A673 (cell line): ENCODE results near the gene MOBP. TPM values are rescaled to one million over a fixed set of nuclear protein-coding genes. Genes with fewer than 3 reads are reported as not detected.

Experiments
- BruUV-seq: library from RNA; stranded (reverse); fragments of 400-500 nt; replicated peaks from 2 replicates; lab custom pipeline; 2021; lab: Mats Ljungman, UMichigan
- CTCF ChIA-PET: fragments of 300-600 bp; sonication (Branson Sonifier 250); formaldehyde crosslinking; loops from one replicate; lab custom pipeline; 2022; ENCODE audit warnings: antibody characterized with exemption; lab: Charles Lee
- POLR2A ChIA-PET: fragments of 300-600 bp; sonication (Branson Sonifier 250); formaldehyde crosslinking; loops from one replicate; lab custom pipeline; 2022; ENCODE audit warnings: antibody characterized with exemption; ENCODE audit not compliant: low non-redundant PET; lab: Charles Lee
- DNase-seq: peaks from one replicate; pipeline ENCODE4 v3.0.0-alpha.2; 2015; ENCODE audit warnings: low spot score
- H3K27ac ChIP-seq: fragments of 200-600 bp; sonication (generic); 2 replicates; pipeline ENCODE4 v1.5.1; 2016; ENCODE audit warnings: mixed run types, low read depth, mild to moderate bottlenecking, mixed read lengths, antibody characterized with exemption, low read length; ENCODE audit not compliant: poor library complexity, severe bottlenecking
- H3K27me3 ChIP-seq: fragments of 200-600 bp; sonication (generic); replicated peaks from 2 replicates; pipeline ENCODE4 v1.6.1; 2017; ENCODE audit warnings: mixed run types, low read depth, mild to moderate bottlenecking, mixed read lengths, antibody characterized with exemption, low read length; ENCODE audit not compliant: insufficient read depth, poor library complexity
- H3K36me3 ChIP-seq: fragments of 200-600 bp; sonication (generic); 2 replicates; pipeline ENCODE4 v1.6.1; 2016; ENCODE audit warnings: mixed run types, mild to moderate bottlenecking, mixed read lengths, antibody characterized with exemption, low read length; ENCODE audit not compliant: insufficient read depth, poor library complexity, severe bottlenecking
- H3K4me1 ChIP-seq: fragments of 200-600 bp; sonication (generic); 2 replicates; pipeline ENCODE4 v1.6.1; 2017; ENCODE audit warnings: mixed run types, mild to moderate bottlenecking, mixed read lengths, antibody characterized with exemption, low read length; ENCODE audit not compliant: insufficient read depth, poor library complexity, severe bottlenecking
- H3K4me3 ChIP-seq: fragments of 200-600 bp; sonication (generic); 2 replicates; pipeline ENCODE4 v1.5.1; 2016; ENCODE audit warnings: low read depth, mixed run types, mild to moderate bottlenecking, mixed read lengths, low read length; ENCODE audit not compliant: poor library complexity, severe bottlenecking
- H3K9me3 ChIP-seq: fragments of 200-600 bp; sonication (generic); 2 replicates; pipeline ENCODE4 v1.6.1; 2016; ENCODE audit warnings: mixed run types, low read depth, mild to moderate bottlenecking, mixed read lengths, antibody characterized with exemption, low read length; ENCODE audit not compliant: poor library complexity, severe bottlenecking
- EZH2 ChIP-seq: fragments of 200-600 bp; sonication (generic); IDR thresholded peaks from 2 replicates; pipeline ENCODE4 v1.6.1; 2017; ENCODE audit warnings: borderline replicate concordance, low read depth, mild to moderate bottlenecking, mixed read lengths, antibody characterized with exemption, low read length; ENCODE audit not compliant: poor library complexity, severe bottlenecking
- intact Hi-C: fragments of 100-400 bp; cut with micrococcal nuclease; formaldehyde crosslinking; loops from one replicate; pipeline ENCODE4 v1.10.0; 2022; ENCODE audit not compliant: unreplicated experiment
- total RNA-seq: library from RNA; stranded (reverse); gene quantifications from 2 replicates; pipeline ENCODE4 v1.2.3, GENCODE V29; 2021
- TF ChIP-seq, protein P1 (sequence below): fragments of 300-800, 200-600 bp; sonication (generic); conservative IDR thresholded peaks from 2 replicates; pipeline ENCODE4 v1.5.1; 2017; ENCODE audit warnings: low read depth, mild to moderate bottlenecking, antibody characterized with exemption, low read length, moderate library complexity, mixed read lengths

The MOBP gene
- total RNA-seq, 1 experiment from 2014 or later, result 0.19 TPM

- H3K27ac ChIP-seq, result no peak overlapping the region
- H3K4me3 ChIP-seq, result no peak overlapping the region
- H3K36me3 ChIP-seq, result no peaks in the 10 kb centered on the region
- no TSS peak for BruUV-seq
- H3K4me1 ChIP-seq, result no peaks in the 10 kb centered on the region
- intact Hi-C loops, result no loop called here
- ChIA-PET POLR2A (no interaction called here), CTCF (no interaction called here)
- no peaks in the 10 kb centered on the region for H3K9me3 ChIP-seq
- no peak for DNase-seq
- H3K27me3 ChIP-seq, result no peaks in the 10 kb centered on the region
- TF ChIP-seq, protein P1, sequence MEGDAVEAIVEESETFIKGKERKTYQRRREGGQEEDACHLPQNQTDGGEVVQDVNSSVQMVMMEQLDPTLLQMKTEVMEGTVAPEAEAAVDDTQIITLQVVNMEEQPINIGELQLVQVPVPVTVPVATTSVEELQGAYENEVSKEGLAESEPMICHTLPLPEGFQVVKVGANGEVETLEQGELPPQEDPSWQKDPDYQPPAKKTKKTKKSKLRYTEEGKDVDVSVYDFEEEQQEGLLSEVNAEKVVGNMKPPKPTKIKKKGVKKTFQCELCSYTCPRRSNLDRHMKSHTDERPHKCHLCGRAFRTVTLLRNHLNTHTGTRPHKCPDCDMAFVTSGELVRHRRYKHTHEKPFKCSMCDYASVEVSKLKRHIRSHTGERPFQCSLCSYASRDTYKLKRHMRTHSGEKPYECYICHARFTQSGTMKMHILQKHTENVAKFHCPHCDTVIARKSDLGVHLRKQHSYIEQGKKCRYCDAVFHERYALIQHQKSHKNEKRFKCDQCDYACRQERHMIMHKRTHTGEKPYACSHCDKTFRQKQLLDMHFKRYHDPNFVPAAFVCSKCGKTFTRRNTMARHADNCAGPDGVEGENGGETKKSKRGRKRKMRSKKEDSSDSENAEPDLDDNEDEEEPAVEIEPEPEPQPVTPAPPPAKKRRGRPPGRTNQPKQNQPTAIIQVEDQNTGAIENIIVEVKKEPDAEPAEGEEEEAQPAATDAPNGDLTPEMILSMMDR, result no peak
- no peak for TF ChIP-seq EZH2
These were observed 2.5 kb downstream of the MOBP start for GRCh38 chr3:39469945-39470344.

DNA sequence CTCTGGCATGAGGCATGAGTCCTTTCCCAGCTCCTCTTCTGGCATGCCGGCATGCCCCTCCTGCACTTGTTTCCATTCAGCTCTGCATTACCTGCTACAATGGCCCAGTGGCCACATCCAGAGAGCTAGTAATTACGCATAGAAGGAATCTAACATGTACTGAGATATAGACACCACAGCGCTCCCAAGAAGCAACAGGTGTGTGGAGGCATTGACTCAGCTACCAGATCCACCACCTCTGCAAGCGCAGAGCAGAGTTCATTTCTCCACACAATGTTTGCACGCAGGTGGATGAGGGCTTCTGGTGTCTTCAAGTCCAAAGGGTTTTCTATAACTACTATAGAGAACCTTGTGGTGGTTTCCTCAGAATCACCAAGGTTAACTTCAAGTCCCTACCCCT is 4.2 kb downstream of the MOBP start:
- CTCF ChIA-PET, result no interaction called here
- Histone ChIP-seq H3K36me3 (no peaks in the 10 kb centered on the region), H3K4me1 (no peaks in the 10 kb centered on the region), H3K9me3 (no peaks in the 10 kb centered on the region), H3K4me3 (no peak overlapping the region), H3K27ac (no peak overlapping the region), H3K27me3 (no peaks in the 10 kb centered on the region)
- BruUV-seq, result no TSS peak
- TF ChIP-seq, protein P1, result no peak
- TF ChIP-seq EZH2, result no peak
- intact Hi-C loops, result no loop called here
- DNase-seq, result no peak
- POLR2A ChIA-PET, result no interaction called here

DNA sequence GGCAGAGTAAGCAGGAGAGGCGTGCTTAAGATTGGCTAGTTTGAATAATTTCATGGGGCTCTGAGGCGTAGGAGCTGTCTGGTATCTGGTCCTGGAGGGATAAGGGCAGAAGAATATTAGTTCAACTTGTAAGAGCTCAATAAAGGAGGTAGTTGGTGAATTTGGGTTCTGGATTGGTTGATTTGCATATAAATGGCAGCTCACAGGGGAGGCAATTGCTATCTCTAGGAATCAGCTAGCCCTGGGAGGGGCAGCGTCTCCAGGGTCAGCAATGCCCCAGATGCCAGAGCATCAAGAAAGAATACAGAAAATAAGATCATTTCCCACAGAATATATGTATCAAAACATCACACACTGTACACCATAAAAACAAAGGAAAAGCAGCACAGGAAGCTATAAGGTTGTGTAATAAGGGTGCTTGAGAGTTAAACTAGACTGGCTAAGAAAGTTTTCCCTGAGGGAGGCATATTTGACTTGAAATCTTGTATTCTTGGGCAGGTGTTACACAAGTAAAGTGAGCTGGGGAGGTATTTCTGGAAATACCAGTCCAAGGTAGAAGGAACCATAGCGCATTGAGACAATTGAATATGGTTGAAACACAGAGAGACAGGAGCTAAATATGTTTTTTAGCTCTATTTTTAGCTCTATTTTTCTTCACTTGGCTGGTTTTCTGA is 6.1 kb downstream of the MOBP start:
- H3K4me3 ChIP-seq, result no peak overlapping the region
- TF ChIP-seq, protein P1, result no peak
- TF ChIP-seq EZH2, result no peak
- no TSS peak for BruUV-seq
- H3K27me3 ChIP-seq, result no peaks in the 10 kb centered on the region
- CTCF ChIA-PET, result no interaction called here
- POLR2A ChIA-PET, result no interaction called here
- intact Hi-C loops, result no loop called here
- H3K9me3 ChIP-seq, result no peaks in the 10 kb centered on the region
- H3K27ac ChIP-seq, result no peak overlapping the region
- no peaks in the 10 kb centered on the region for H3K4me1 ChIP-seq
- no peak for DNase-seq
- H3K36me3 ChIP-seq, result no peaks in the 10 kb centered on the region
